PC-3 (cell line): ENCODE data around the gene IFNGR2.

Experiments
- EZH2 ChIP-seq: fragments of 300-600 bp; sonication (generic); IDR thresholded peaks from one replicate; pipeline ENCODE4 v1.6.1; 2017; ENCODE audit warnings: antibody characterized with exemption, mild to moderate bottlenecking, low read length; ENCODE audit not compliant: unreplicated experiment
- EZH2phosphoT487 ChIP-seq: fragments of 300-600 bp; sonication (generic); IDR thresholded peaks from 2 replicates; pipeline ENCODE4 v1.6.1; 2018; ENCODE audit warnings: mild to moderate bottlenecking, antibody characterized with exemption, low read length, borderline replicate concordance
- TF ChIP-seq, protein P1 (sequence below): fragments of 300-600 bp; sonication (generic); conservative IDR thresholded peaks from 2 replicates; pipeline ENCODE4 v1.5.1; 2017; ENCODE audit warnings: antibody characterized with exemption, low read depth, mild to moderate bottlenecking, low read length

DNA sequence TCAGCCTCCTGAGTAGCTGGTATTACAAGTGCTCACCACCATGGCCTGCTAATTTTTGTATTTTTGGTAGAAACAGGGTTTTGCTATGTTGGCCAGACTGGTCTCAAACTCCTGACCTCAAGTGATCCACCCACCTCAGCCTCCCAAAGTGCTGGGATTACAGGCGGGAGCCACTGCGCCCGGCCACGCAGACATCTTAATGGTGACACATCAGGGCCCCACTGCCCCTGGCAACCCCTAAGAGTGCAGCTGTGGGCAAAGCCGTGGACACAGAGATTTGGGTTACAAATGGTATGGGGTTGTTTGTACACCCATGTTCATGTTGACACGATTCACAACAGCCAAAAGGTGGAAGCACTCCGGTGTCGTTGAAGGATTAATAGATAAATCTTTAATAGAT is 29.8 kb downstream of the IFNGR2 start:
- TF ChIP-seq EZH2 (no peak), EZH2phosphoT487 (no peak)
- TF ChIP-seq, protein P1, sequence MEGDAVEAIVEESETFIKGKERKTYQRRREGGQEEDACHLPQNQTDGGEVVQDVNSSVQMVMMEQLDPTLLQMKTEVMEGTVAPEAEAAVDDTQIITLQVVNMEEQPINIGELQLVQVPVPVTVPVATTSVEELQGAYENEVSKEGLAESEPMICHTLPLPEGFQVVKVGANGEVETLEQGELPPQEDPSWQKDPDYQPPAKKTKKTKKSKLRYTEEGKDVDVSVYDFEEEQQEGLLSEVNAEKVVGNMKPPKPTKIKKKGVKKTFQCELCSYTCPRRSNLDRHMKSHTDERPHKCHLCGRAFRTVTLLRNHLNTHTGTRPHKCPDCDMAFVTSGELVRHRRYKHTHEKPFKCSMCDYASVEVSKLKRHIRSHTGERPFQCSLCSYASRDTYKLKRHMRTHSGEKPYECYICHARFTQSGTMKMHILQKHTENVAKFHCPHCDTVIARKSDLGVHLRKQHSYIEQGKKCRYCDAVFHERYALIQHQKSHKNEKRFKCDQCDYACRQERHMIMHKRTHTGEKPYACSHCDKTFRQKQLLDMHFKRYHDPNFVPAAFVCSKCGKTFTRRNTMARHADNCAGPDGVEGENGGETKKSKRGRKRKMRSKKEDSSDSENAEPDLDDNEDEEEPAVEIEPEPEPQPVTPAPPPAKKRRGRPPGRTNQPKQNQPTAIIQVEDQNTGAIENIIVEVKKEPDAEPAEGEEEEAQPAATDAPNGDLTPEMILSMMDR: no peak
